Left renal cortex interstitium (tissue), 4 donors: ENCODE data around the gene GPAM. TPM values are rescaled to one million over a fixed set of nuclear protein-coding genes. Genes with fewer than 3 reads are reported as not detected.
"Not testable (repeated sequence)": the region's sequence is repeated elsewhere in the genome, so short reads cannot be mapped to it uniquely, and the experiment has no call there.

Experiments
- DNase-seq, 4 donors: peaks; one replicate each; pipeline ENCODE4 v3.0.0-alpha.2; 2013; ENCODE audit warnings: low read depth in 4 of 4, low spot score in 2 of 4, missing footprints in 1 of 4
- polyA plus RNA-seq, 4 donors: library from polyadenylated mRNA; unstranded; fragments of 120-200 nt; gene quantifications; one replicate each; pipeline ENCODE4 v1.2.1, GENCODE V29; 2013; ENCODE audit not compliant: insufficient read length in 4 of 4

GPAM gene
- polyA plus RNA-seq, 4 donors: 15.5 to 17.7 (median 16.5) TPM

GRCh38 chr10:112137154-112137987 is 46.2 kb downstream of the GPAM start:
- DNase-seq: peak in 3 of 4 donors; percentile 29 to 49 (median 41)

DNA sequence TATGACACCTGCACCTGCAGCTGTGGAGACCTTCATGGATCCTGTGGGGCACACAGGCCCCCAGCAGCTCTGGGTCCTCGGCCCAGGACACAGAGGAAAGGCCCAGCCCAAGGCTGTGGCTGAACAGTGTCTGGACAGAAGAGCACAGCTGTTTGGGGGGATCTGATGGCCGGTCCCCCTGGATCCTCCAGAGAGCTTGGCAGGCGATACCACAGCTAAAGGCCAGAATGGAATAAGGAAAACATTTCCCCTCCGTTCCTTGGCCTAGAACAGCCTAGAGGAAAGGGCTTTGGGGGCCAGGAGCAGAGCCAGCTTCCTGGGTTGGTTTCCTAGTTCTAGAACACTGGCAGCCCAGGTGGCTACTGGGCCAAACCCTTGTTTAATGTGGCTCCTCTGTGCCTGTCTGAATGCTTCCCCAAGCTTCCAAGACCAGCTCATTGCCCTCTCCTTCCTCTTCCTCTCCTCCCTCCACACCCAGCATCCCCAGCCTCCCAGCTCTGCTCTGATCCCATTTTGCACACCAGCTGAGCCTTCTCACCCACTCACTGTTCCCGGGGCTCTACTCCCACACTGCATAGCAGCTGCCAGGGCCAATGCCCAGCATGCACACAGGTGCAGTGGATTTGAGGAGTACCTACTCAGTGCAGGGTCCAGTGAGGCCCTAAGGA is 46.9 kb downstream of the GPAM start:
- no peak for DNase-seq

GRCh38 chr10:112135604-112136003 is 48.0 kb downstream of the GPAM start:
- DNase-seq: no peak

DNA sequence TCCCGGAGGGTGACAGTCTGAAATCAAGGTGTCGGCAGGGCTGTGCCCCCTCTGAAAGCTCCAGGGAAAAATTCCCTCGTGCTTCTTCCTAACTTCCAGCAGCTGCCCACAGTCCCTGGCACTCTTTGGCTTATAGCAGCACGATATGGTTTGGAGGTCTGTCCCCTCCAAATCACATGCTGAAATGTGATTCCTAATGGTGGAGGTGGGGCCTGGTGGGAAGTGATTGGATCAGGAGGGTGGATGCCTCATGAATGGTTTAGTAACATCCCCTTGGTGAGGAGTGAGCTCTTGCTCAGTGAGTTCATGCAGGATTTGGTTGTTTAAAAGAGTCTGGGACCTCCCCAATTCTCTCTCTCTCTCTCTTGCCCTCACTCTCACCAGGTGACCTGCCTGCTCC is 51.1 kb downstream of the GPAM start:
- no peak for DNase-seq

GRCh38 chr10:112131996-112132395 is 51.6 kb downstream of the GPAM start:
- DNase-seq: no peak

DNA sequence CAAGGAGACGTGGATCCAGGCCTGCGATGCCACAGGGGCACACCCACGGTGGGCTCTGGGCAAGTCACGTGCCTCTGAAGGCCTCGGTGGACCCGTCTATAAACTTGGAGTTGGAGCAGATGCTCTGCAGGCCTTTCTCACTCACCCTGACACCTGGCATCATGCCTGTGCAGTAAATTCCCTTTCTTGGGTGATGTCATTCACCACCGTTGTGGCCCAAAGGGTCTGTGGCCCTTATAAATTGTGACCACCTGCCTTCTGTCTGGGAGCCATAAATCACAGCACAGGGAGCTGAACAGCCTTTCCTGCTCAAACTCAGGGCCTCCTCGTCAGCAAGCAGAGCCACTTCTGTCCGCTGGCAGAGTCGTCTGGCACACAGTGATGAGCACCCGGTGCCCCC is 52.2 kb downstream of the GPAM start:
- DNase-seq: peak in 3 of 4 donors; percentile 29 to 59 (median 46)

DNA sequence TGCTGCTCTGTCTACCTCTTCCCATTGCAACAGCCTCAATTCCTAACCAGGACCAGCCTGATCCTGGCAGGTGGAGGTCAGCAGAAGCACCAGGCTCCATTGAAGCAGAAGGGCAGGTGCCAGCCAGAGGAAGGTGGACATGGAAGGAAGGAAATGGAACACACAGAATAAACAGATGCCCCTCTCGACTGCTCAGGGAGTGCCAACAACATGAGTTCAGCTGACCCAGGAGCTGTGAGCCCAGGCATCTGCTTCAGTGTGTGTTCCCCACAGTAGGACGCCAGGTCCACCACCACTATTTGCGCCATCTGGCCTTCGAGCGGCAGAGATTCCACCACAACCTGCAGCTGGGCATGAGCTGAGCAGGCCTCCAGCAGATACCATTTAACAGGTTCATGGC is 56.7 kb downstream of the GPAM start:
- DNase-seq: no peak

DNA sequence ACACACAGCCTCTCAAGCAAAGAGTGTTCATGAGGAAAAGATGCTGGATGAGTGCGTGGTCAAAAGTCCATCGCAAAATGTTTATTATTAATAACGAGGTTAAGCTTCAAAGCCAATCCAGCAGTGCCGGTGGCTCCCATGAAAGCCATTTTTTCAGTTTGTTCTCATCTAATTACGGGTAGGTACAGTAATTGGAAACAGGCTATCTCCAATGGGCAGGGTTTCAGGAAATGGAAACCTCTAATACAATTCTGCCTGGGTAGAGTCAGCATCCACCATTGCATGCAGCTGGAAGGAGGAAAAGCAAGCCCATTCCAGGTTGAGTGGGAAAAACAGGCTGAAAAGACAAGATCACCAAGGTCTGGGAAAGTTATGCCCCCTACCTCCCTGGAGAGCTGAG is 57.4 kb downstream of the GPAM start:
- no peak for DNase-seq

GRCh38 chr10:112124866-112125265 is 58.7 kb downstream of the GPAM start:
- no peak for DNase-seq

- no peak for DNase-seq
These were observed 60.7 kb downstream of the GPAM start for GRCh38 chr10:112122827-112123226.

DNA sequence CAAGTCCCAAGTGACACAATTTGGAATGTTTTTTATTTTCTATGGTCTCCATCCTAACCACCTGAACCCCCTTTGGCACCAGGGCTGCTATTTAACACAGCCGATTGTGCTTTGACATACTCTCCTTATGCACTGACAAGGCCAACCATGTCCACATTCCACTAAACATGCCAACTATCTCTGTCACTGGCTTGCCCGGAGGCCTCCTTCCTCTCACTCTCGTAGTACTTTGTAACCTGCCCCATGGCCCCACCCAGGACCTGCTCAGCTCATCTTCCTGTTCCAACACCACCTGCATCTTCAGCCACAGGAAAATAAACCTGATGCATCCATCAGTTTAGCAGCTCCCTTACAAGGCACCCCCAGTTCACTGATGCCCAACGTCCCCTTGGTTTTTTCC is 63.1 kb downstream of the GPAM start:
- no peak for DNase-seq

- no peak for DNase-seq
These were observed 67.7 kb downstream of the GPAM start for GRCh38 chr10:112115781-112116385.

- not testable (repeated sequence) for DNase-seq
These were observed 73.8 kb downstream of the GPAM start for GRCh38 chr10:112109779-112110178.

Other genes with a start within 250 kb of the GPAM start
- not detected for gene TECTB, start 99.6 kb upstream of the GPAM start, polyA plus RNA-seq
- gene ACSL5, start 190.4 kb upstream of the GPAM start, polyA plus RNA-seq: 1 to 10 TPM; 3.8 to 6.2 (median 5.0) TPM